Liver (tissue), 9 donors: ENCODE measurements around the gene YTHDC1. TPM values are rescaled to one million over a fixed set of nuclear protein-coding genes. Genes with fewer than 3 reads are reported as not detected.

Source experiments
- DNase-seq: peaks from one replicate; pipeline ENCODE4 v3.0.0-alpha.2; 2017; ENCODE audit warnings: low spot score
- H3K27ac ChIP-seq, 2 donors: one replicate each; pipeline ENCODE4 v1.7.0; 2013; ENCODE audit warnings: inconsistent platforms in 2 of 2, low read length in 2 of 2, control low read depth in 1 of 2, low read depth in 1 of 2, mild to moderate bottlenecking in 1 of 2
- H3K27me3 ChIP-seq, 4 donors: one replicate each; pipeline versions ENCODE4 v1.6.1 to v1.7.0; 2013; ENCODE audit warnings: low read length in 3 of 4, inconsistent platforms in 1 of 4, mild to moderate bottlenecking in 1 of 4, moderate library complexity in 1 of 4; ENCODE audit not compliant: control insufficient read depth in 4 of 4, insufficient read depth in 4 of 4
- H3K36me3 ChIP-seq, 4 donors: one replicate each; pipeline versions ENCODE4 v1.6.1 to v1.7.0; 2013; ENCODE audit warnings: low read length in 3 of 4, mild to moderate bottlenecking in 3 of 4, low read depth in 1 of 4, moderate library complexity in 1 of 4; ENCODE audit not compliant: control insufficient read depth in 4 of 4, insufficient read depth in 3 of 4
- H3K4me1 ChIP-seq, 4 donors: one replicate each; pipeline versions ENCODE4 v1.6.1 to v1.7.0; 2013; ENCODE audit warnings: low read length in 3 of 4, mild to moderate bottlenecking in 3 of 4, moderate library complexity in 1 of 4; ENCODE audit not compliant: control insufficient read depth in 4 of 4, insufficient read depth in 4 of 4
- H3K4me3 ChIP-seq, 3 donors: one replicate each; pipeline versions ENCODE4 v1.6.1 to v1.7.0; 2013; ENCODE audit warnings: low read length in 3 of 3, control low read depth in 1 of 3, low read depth in 1 of 3, mild to moderate bottlenecking in 1 of 3
- H3K9ac ChIP-seq, 2 donors: one replicate each; pipeline ENCODE4 v1.7.0; 2013; ENCODE audit warnings: low read length in 2 of 2, mild to moderate bottlenecking in 2 of 2, moderate library complexity in 2 of 2, control low read depth in 1 of 2, low read depth in 1 of 2
- H3K9me3 ChIP-seq, 4 donors: one replicate each; pipeline versions ENCODE4 v1.6.1 to v1.7.0; 2013; ENCODE audit warnings: low read length in 3 of 4; ENCODE audit not compliant: control insufficient read depth in 4 of 4
- EGR1 ChIP-seq, 2 donors: IDR thresholded peaks; 2 replicates each; pipeline ENCODE4 v1.6.1; 2016 to 2018; ENCODE audit warnings: antibody characterized with exemption in 2 of 2, low read depth in 2 of 2
- FOXA1 ChIP-seq: IDR thresholded peaks from 2 replicates; pipeline ENCODE4 v1.6.1; 2016; ENCODE audit warnings: antibody characterized with exemption
- FOXA2 ChIP-seq: IDR thresholded peaks from 2 replicates; pipeline ENCODE4 v1.6.1; 2016; ENCODE audit warnings: antibody characterized with exemption
- GABPA ChIP-seq, 2 donors: IDR thresholded peaks in 1 of 2; conservative IDR thresholded peaks in 1 of 2; 2 replicates each; pipeline ENCODE4 v1.6.1; 2016; ENCODE audit warnings: antibody characterized with exemption in 2 of 2, mild to moderate bottlenecking in 1 of 2, moderate library complexity in 1 of 2
- HNF4A ChIP-seq, 2 donors: conservative IDR thresholded peaks; 2 replicates each; pipeline ENCODE4 v1.6.1; 2016; ENCODE audit warnings: antibody characterized with exemption in 2 of 2, mild to moderate bottlenecking in 2 of 2
- HNF4G ChIP-seq: IDR thresholded peaks from 2 replicates; pipeline ENCODE4 v1.6.1; 2016; ENCODE audit warnings: antibody characterized with exemption
- JUND ChIP-seq, 2 donors: IDR thresholded peaks; 2 replicates each; pipeline ENCODE4 v1.6.1; 2016; ENCODE audit warnings: antibody characterized with exemption in 2 of 2
- MAX ChIP-seq: IDR thresholded peaks from 2 replicates; pipeline ENCODE4 v1.6.1; 2016; ENCODE audit warnings: antibody characterized with exemption
- NR2F2 ChIP-seq: IDR thresholded peaks from 2 replicates; pipeline ENCODE4 v1.6.1; 2016; ENCODE audit warnings: antibody characterized with exemption
- RAD21 ChIP-seq, 2 donors: IDR thresholded peaks; 2 replicates each; pipeline ENCODE4 v1.6.1; 2016; ENCODE audit warnings: antibody characterized with exemption in 2 of 2, mild to moderate bottlenecking in 2 of 2
- REST ChIP-seq: IDR thresholded peaks from 2 replicates; pipeline ENCODE4 v1.6.1; 2016; ENCODE audit warnings: antibody characterized with exemption, mild to moderate bottlenecking
- RXRA ChIP-seq, 2 donors: IDR thresholded peaks; 2 replicates each; pipeline ENCODE4 v1.6.1; 2017 to 2018; ENCODE audit warnings: antibody characterized with exemption in 2 of 2, mild to moderate bottlenecking in 1 of 2
- SP1 ChIP-seq: IDR thresholded peaks from 2 replicates; pipeline ENCODE4 v1.6.1; 2018; ENCODE audit warnings: antibody characterized with exemption, mild to moderate bottlenecking
- TAF1 ChIP-seq: conservative IDR thresholded peaks from 2 replicates; pipeline ENCODE4 v1.6.1; 2016; ENCODE audit warnings: antibody characterized with exemption, mild to moderate bottlenecking
- YY1 ChIP-seq: IDR thresholded peaks from 2 replicates; pipeline ENCODE4 v1.6.1; 2016; ENCODE audit warnings: antibody characterized with exemption, mild to moderate bottlenecking
- WGBS: extraction: QIAGEN DNeasy Blood & Tissue Kit; methylation state at CpG from one replicate; pipeline ENCODE4 v1.1.7; 2013; 5-methylcytosine and 5-hydroxymethylcytosine counted together
- polyA plus RNA-seq, 2 donors: library from polyadenylated mRNA; stranded (reverse) in 1 of 2; unstranded in 1 of 2; fragments of 200-250 nt in 1 of 2; fragments of >200 nt in 1 of 2; fragmentation: Nextera tagmentation in 1 of 2; extraction: Ambion mirVana in 1 of 2; gene quantifications; one replicate each; pipeline versions ENCODE4 v1.2.1 to v1.2.3, GENCODE V29; 2013 to 2015
- total RNA-seq, 2 donors: library from RNA; depleted of rRNA; stranded (reverse); fragments of >200 nt; gene quantifications; one replicate each; pipeline ENCODE4 v1.2.3, GENCODE V29; 2014
- TF ChIP-seq, protein P1 (sequence below): IDR thresholded peaks from 2 replicates; pipeline ENCODE4 v1.6.1; 2016; ENCODE audit warnings: antibody characterized with exemption
- donor health status: healthy.
- donor health status: healthy.
- donor health status: healthy.
- donor health status: healthy.
- donor health status: healthy.

Gene YTHDC1
- total and polyA plus RNA-seq, 4 donors: 15.5 to 30.3 (median 22.9) TPM

GRCh38 chr4:68361146-68361589 is 11.3 kb upstream of the YTHDC1 start:
- Histone ChIP-seq H3K27ac (no peak overlapping the region), H3K9me3 (peaks cover 0 to 4% (median 0%) of the 10 kb centered on the region in 4 donors), H3K9ac (no peak overlapping the region), H3K36me3 (no peaks in the 10 kb centered on the region), H3K4me1 (no peaks in the 10 kb centered on the region), H3K27me3 (no peaks in the 10 kb centered on the region), H3K4me3 (no peak overlapping the region)
- WGBS: 85% methylated on average over 3 of the region's 3 CpGs
- TF ChIP-seq, protein P1, sequence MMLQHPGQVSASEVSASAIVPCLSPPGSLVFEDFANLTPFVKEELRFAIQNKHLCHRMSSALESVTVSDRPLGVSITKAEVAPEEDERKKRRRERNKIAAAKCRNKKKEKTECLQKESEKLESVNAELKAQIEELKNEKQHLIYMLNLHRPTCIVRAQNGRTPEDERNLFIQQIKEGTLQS: no peak
- no peak for TF ChIP-seq MAX
- no peak for TF ChIP-seq HNF4A (conservative IDR thresholded peaks at IDR 0.05)
- TF ChIP-seq JUND (IDR thresholded peaks at IDR 0.05): no peak
- TF ChIP-seq FOXA2: no peak
- TF ChIP-seq SP1: no peak
- no peak for TF ChIP-seq YY1
- no peak for TF ChIP-seq EGR1 (IDR thresholded peaks at IDR 0.05; ENCODE audit: low read depth in 2 of 2)
- no peak for DNase-seq

DNA sequence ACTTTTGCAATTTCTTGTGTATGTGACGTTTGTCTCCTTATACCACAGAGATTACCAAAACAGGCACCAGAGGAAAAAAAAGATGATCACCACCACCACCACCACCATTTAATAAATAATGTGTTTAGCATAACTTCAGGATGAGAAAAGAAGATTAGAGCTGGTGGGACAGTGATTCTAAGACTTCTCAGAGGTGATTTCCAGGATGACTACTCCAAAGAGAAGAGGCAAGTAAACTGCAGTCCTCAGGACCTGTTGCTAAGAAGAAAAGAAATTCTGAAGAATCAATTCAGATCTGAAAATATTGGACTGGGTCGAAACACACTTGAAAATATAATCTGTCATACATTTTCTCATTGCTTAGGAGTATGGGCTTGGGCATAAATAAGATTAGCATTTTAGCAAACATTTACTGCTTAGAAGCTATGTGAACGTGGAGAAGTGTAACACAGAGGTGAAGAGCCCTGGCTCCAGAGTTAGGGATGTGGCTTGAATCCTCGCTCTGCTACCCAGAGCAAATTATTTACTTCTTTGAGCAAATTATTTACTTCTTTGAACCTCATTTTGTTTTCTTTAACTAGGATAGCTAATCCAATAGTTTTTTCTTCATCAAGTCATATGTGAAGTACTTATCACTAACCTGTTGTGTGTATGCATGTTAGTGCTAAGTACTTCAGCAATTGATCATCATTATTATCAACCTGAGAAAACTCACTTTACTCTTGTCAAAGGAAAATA is 10.5 kb upstream of the YTHDC1 start:
- H3K4me3 ChIP-seq: no peak overlapping the region
- H3K4me1 ChIP-seq: no peaks in the 10 kb centered on the region
- no peaks in the 10 kb centered on the region for H3K36me3 ChIP-seq
- 91% methylated on average over 4 of the region's 4 CpGs for WGBS
- no peaks in the 10 kb centered on the region for H3K27me3 ChIP-seq
- no peak for DNase-seq
- no peak overlapping the region for H3K9ac ChIP-seq
- peaks cover 0 to 4% (median 0%) of the 10 kb centered on the region in 4 donors for H3K9me3 ChIP-seq
- no peak overlapping the region for H3K27ac ChIP-seq
- no peak for TF ChIP-seq HNF4G
- TF ChIP-seq GABPA (IDR thresholded peaks at IDR 0.05 in 1 of 2, conservative IDR thresholded peaks at IDR 0.05 in 1 of 2): no peak
- TF ChIP-seq TAF1: no peak
- no peak for TF ChIP-seq NR2F2
- TF ChIP-seq FOXA2: no peak
- TF ChIP-seq RAD21 (IDR thresholded peaks at IDR 0.05): no peak
- TF ChIP-seq FOXA1: no peak
- no peak for TF ChIP-seq YY1
- TF ChIP-seq REST: no peak
- no peak for TF ChIP-seq HNF4A (conservative IDR thresholded peaks at IDR 0.05)
- no peak for TF ChIP-seq MAX
- TF ChIP-seq, protein P1: no peak
- no peak for TF ChIP-seq RXRA (IDR thresholded peaks at IDR 0.05)
